BJ (cell line): ENCODE measurements around the gene SORCS2. TPM values are rescaled to one million over a fixed set of nuclear protein-coding genes. Genes with fewer than 3 reads are reported as not detected.

Experiments used
- CTCF ChIA-PET: fragments of 350-600 bp; formaldehyde crosslinking; extraction: SDS; loops from one replicate; lab custom pipeline; 2021; ENCODE audit warnings: antibody characterized with exemption, inconsistent platforms; lab: Yijun Ruan, JAX
- POLR2A ChIA-PET: fragments of 300-600 bp; sonication (Branson Sonifier 250); formaldehyde crosslinking; extraction: SDS; loops from one replicate; lab custom pipeline; 2021; ENCODE audit warnings: antibody characterized with exemption; lab: Charles Lee
- DNase-seq: peaks from one replicate; pipeline ENCODE4 v3.0.0-alpha.2; 2011; ENCODE audit warnings: low read depth
- H3K27me3 ChIP-seq: 2 replicates; pipeline ENCODE4 v1.6.0; 2011; ENCODE audit warnings: low read length; ENCODE audit not compliant: control insufficient read depth, insufficient read depth
- H3K36me3 ChIP-seq: 2 replicates; pipeline ENCODE4 v1.5.1; 2011; ENCODE audit warnings: low read length; ENCODE audit not compliant: control insufficient read depth, insufficient read depth
- H3K4me3 ChIP-seq: 2 replicates; pipeline ENCODE4 v1.5.1; 2011; ENCODE audit warnings: low read depth, mild to moderate bottlenecking, control low read depth, low read length
- CTCF ChIP-seq: IDR thresholded peaks from 2 replicates; pipeline ENCODE4 v1.5.1; 2011; ENCODE audit warnings: low read depth, mild to moderate bottlenecking, control low read depth, inconsistent platforms, low read length, moderate library complexity; ENCODE audit not compliant: insufficient read depth
- polyA plus RNA-seq: library from polyadenylated mRNA; depleted of rRNA; stranded (reverse); fragments of >200 nt; gene quantifications from 2 replicates; pipeline ENCODE4 v1.2.3, GENCODE V29; 2011

The SORCS2 gene
- polyA plus RNA-seq, 1 experiment: 0.63 TPM

- peaks cover 60% of the 10 kb centered on the region for H3K36me3 ChIP-seq
- no peak for DNase-seq
- TF ChIP-seq CTCF: no peak
- CTCF ChIA-PET: interaction anchor here (1.0 to 5.0 kb wide), 5 partner anchors 9 to 220 kb away, joined by 3 to 28 read pairs (median 3); no protein-coding TSS in a partner anchor
- H3K4me3 ChIP-seq: no peak overlapping the region
- POLR2A ChIA-PET: no interaction called here
- no peaks in the 10 kb centered on the region for H3K27me3 ChIP-seq
Observed at GRCh38 chr4:7766661-7767345, 574.5 kb downstream of the SORCS2 start.

GRCh38 chr4:7767526-7767925 is 575.2 kb downstream of the SORCS2 start:
- no peak overlapping the region for H3K4me3 ChIP-seq
- no peaks in the 10 kb centered on the region for H3K27me3 ChIP-seq
- TF ChIP-seq CTCF: no peak
- no peak for DNase-seq
- ChIA-PET CTCF (interaction anchor here (1.0 to 5.0 kb wide), 5 partner anchors 8 to 220 kb away, joined by 3 to 28 read pairs (median 3); no protein-coding TSS in a partner anchor), POLR2A (no interaction called here)
- H3K36me3 ChIP-seq: peaks cover 63% of the 10 kb centered on the region

GRCh38 chr4:7767966-7768365 is 575.6 kb downstream of the SORCS2 start:
- TF ChIP-seq CTCF: no peak
- no peak for DNase-seq
- POLR2A ChIA-PET: no interaction called here
- peaks cover 64% of the 10 kb centered on the region for H3K36me3 ChIP-seq
- H3K4me3 ChIP-seq: no peak overlapping the region
- H3K27me3 ChIP-seq: no peaks in the 10 kb centered on the region
- CTCF ChIA-PET: interaction anchor here (1.2 to 5.0 kb wide), 4 partner anchors 10 to 219 kb away, joined by 3 to 28 read pairs (median 3); no protein-coding TSS in a partner anchor

GRCh38 chr4:7768736-7769135 is 576.4 kb downstream of the SORCS2 start:
- Histone ChIP-seq H3K4me3 (no peak overlapping the region), H3K36me3 (peaks cover 63% of the 10 kb centered on the region), H3K27me3 (no peaks in the 10 kb centered on the region)
- TF ChIP-seq CTCF: no peak
- POLR2A ChIA-PET: no interaction called here
- CTCF ChIA-PET: interaction anchor here (3.3 to 5.0 kb wide), 2 partner anchors 33 to 218 kb away, joined by 23 to 28 read pairs; no protein-coding TSS in a partner anchor
- no peak for DNase-seq

GRCh38 chr4:7769396-7770223 is 577.3 kb downstream of the SORCS2 start:
- H3K36me3 ChIP-seq: peaks cover 65% of the 10 kb centered on the region
- no peaks in the 10 kb centered on the region for H3K27me3 ChIP-seq
- no peak for TF ChIP-seq CTCF
- no peak overlapping the region for H3K4me3 ChIP-seq
- DNase-seq: no peak
- CTCF ChIA-PET: interaction anchor here (0.7 to 5.0 kb wide), 6 partner anchors 8 to 218 kb away, joined by 3 to 28 read pairs (median 4); no protein-coding TSS in a partner anchor
- POLR2A ChIA-PET: interaction anchor here (0.7 kb wide), 1 partner anchor 21 kb away, joined by 4 read pairs; no protein-coding TSS in a partner anchor
